Stimulated activated CD8-positive, alpha-beta memory T cell treated with anti-CD3 and anti-CD28 coated beads, Interleukin-15, amount 100 ng/mL, for 48 hours (primary cell): ENCODE data around the gene MBNL2.

ENCODE experiments used
- DNase-seq, 2 donors: peaks; one replicate each; pipeline ENCODE4 v3.0.0-alpha.2; 2020; ENCODE audit warnings: low read depth in 2 of 2

Gene MBNL2

GRCh38 chr13:97422118-97423054 is 200.3 kb downstream of the MBNL2 start:
- no peak for DNase-seq

GRCh38 chr13:97423300-97424045 is 201.3 kb downstream of the MBNL2 start:
- DNase-seq = no peak

GRCh38 chr13:97425590-97425989 is 203.5 kb downstream of the MBNL2 start:
- DNase-seq = no peak

- no peak for DNase-seq
Observed at GRCh38 chr13:97426695-97427094, 204.6 kb downstream of the MBNL2 start.

GRCh38 chr13:97429681-97430081 is 207.5 kb downstream of the MBNL2 start:
- no peak for DNase-seq

- no peak for DNase-seq
Observed at GRCh38 chr13:97430296-97430695, 208.2 kb downstream of the MBNL2 start.

- DNase-seq = no peak
Observed at GRCh38 chr13:97431171-97431764, 209.1 kb downstream of the MBNL2 start.

GRCh38 chr13:97432232-97432916 is 210.2 kb downstream of the MBNL2 start:
- DNase-seq = no peak

GRCh38 chr13:97432917-97433726 is 211.0 kb downstream of the MBNL2 start:
- peak; percentile 94 to 98 for DNase-seq

GRCh38 chr13:97433727-97434396 is 211.7 kb downstream of the MBNL2 start, which contains the start of gene RAP2A:
TSS of gene RAP2A (plus strand) at chr13:97434169. CDS start at chr13:97434471, 302 bp downstream.
- DNase-seq = peak; percentile 84 to 87

GRCh38 chr13:97434397-97435201 is 212.5 kb downstream of the MBNL2 start:
- peak; percentile 11 to 21 for DNase-seq

- no peak for DNase-seq
Observed at GRCh38 chr13:97435323-97435722, 213.2 kb downstream of the MBNL2 start.

GRCh38 chr13:97435794-97436193 is 213.7 kb downstream of the MBNL2 start:
- DNase-seq = no peak

GRCh38 chr13:97436845-97437244 is 214.7 kb downstream of the MBNL2 start:
- no peak for DNase-seq

GRCh38 chr13:97437729-97438128 is 215.6 kb downstream of the MBNL2 start:
- no peak for DNase-seq

GRCh38 chr13:97438856-97439595 is 216.9 kb downstream of the MBNL2 start:
- DNase-seq = no peak

GRCh38 chr13:97440598-97441170 is 218.6 kb downstream of the MBNL2 start:
- no peak for DNase-seq

GRCh38 chr13:97441368-97441767 is 219.2 kb downstream of the MBNL2 start:
- no peak for DNase-seq
